Prostate gland (tissue), 2 donors: ENCODE measurements around the gene LIMCH1.

Experiments used
- POLR2AphosphoS5 ChIP-seq: sonication (generic); formaldehyde crosslinking; IDR thresholded peaks from one replicate; pipeline ENCODE4 v1.6.1; 2017; ENCODE audit warnings: antibody characterized with exemption
- TF ChIP-seq, protein P1 (sequence below), 4 experiments: fragments of 200-600 bp in 2 of 4; fragments of 450-650 bp in 2 of 4; sonication (generic) in 2 of 4; IDR thresholded peaks; 1 replicate in 3 of 4; 2 replicates in 1 of 4; pipeline ENCODE4 v1.5.1; 2016 to 2019; ENCODE audit warnings: antibody characterized with exemption in 4 of 4, mild to moderate bottlenecking in 2 of 4, moderate library complexity in 2 of 4

DNA sequence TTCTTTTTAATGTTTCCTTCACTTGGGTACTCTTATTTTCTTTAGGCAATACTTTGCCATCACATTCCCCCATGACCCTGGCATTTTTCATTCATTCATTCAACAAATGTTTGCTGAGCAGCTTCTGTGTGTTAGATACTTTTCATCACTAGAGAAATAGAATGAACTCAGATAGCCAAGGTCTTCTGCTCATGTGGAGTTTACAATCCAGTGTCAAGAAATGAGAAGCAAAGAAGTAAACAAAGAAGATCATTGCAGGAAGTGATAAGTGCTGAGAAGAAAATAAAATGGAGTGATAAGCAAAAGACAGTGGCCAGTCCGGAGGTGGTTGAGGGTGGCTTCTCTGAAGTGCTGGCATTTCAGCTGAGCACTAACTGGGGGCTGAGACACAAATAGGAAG, 63.1 kb downstream of the LIMCH1 start:
- TF ChIP-seq, protein P1, sequence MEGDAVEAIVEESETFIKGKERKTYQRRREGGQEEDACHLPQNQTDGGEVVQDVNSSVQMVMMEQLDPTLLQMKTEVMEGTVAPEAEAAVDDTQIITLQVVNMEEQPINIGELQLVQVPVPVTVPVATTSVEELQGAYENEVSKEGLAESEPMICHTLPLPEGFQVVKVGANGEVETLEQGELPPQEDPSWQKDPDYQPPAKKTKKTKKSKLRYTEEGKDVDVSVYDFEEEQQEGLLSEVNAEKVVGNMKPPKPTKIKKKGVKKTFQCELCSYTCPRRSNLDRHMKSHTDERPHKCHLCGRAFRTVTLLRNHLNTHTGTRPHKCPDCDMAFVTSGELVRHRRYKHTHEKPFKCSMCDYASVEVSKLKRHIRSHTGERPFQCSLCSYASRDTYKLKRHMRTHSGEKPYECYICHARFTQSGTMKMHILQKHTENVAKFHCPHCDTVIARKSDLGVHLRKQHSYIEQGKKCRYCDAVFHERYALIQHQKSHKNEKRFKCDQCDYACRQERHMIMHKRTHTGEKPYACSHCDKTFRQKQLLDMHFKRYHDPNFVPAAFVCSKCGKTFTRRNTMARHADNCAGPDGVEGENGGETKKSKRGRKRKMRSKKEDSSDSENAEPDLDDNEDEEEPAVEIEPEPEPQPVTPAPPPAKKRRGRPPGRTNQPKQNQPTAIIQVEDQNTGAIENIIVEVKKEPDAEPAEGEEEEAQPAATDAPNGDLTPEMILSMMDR (IDR thresholded peaks at IDR 0.05), result no peak
- peak; percentile 12 for TF ChIP-seq POLR2AphosphoS5
